ENCODE measurements around the gene CEP192. TPM values are rescaled to one million over a fixed set of nuclear protein-coding genes. Genes with fewer than 3 reads are reported as not detected.

Gene CEP192
- total and polyA plus RNA-seq, 2 of the 4 experiments (the other 2 are of a cell fraction): 17.2 to 29.0 TPM

GRCh38 chr18:12960395-12960794 is 30.8 kb upstream of the CEP192 start:
- BruUV-seq (replicated peaks): no TSS peak

More at GRCh38 chr18:12960395-12960794, 30.8 kb upstream of the CEP192 start:
- Histone ChIP-seq H3K27ac (ENCODE audit: insufficient read depth, low read length) (no peak overlapping the region), H4K91ac (ENCODE audit: insufficient read depth, low read depth, low read length) (no peak overlapping the region), H3K18ac (ENCODE audit: low read depth, low read length) (no peak overlapping the region), H2BK5ac (ENCODE audit: low read depth, low read length, poor library complexity, severe bottlenecking) (no peak overlapping the region), H3K9ac (ENCODE audit: low read depth, low read length) (no peak overlapping the region), H2AFZ (replicated peaks; ENCODE audit: low read length, poor library complexity) (no peak overlapping the region), H3K23ac (ENCODE audit: low read depth, low read length) (no peak overlapping the region), H3K9me3 (ENCODE audit: control insufficient read depth, insufficient read depth, low read length) (no peaks in the 10 kb centered on the region), H3K9me1 (ENCODE audit: insufficient read depth, low read length) (peaks cover 2% of the 10 kb centered on the region; the same call in 1 of the 2 replicates), H4K20me1 (ENCODE audit: insufficient read depth, low read length) (no peaks in the 10 kb centered on the region), H2BK15ac (ENCODE audit: low read depth, low read length) (no peak overlapping the region), H4K8ac (ENCODE audit: low read depth in 2 of 2, low read length in 2 of 2) (no peak overlapping the region), H3K36me3 (ENCODE audit: control insufficient read depth, insufficient read depth, low read length) (peaks cover 14% of the 10 kb centered on the region), H2BK20ac (ENCODE audit: low read depth, low read length) (no peak overlapping the region), H4K5ac (ENCODE audit: low read depth, low read length) (no peak overlapping the region), H3K4me3 (ENCODE audit: insufficient read depth, low read depth, low read length) (no peak overlapping the region), H3K56ac (ENCODE audit: extremely low read depth, insufficient read depth, low read length) (no peak overlapping the region), H3K4ac (ENCODE audit: low read depth, low read length) (no peak overlapping the region), H3K27me3 (ENCODE audit: control insufficient read depth, insufficient read depth, low read length) (no peaks in the 10 kb centered on the region), H2BK120ac (ENCODE audit: low read depth, low read length) (no peak overlapping the region), H2AK5ac (ENCODE audit: low read depth, low read length) (no peak overlapping the region), H3K79me1 (ENCODE audit: low read depth in 1 of 2, low read length in 2 of 2) (peaks cover 36 to 37% of the 10 kb centered on the region in 2 experiments), H3K4me1 (ENCODE audit: control insufficient read depth, insufficient read depth, low read length) (no peaks in the 10 kb centered on the region), H2AK9ac (replicated peaks; ENCODE audit: low read depth, low read length, poor library complexity) (no peak overlapping the region), H3K14ac (replicated peaks; ENCODE audit: low read depth, low read length) (no peak overlapping the region), H3K4me2 (ENCODE audit: low read depth, low read length) (no peak overlapping the region)
- ChIA-PET CTCF (no interaction called here), POLR2A (ENCODE audit: unreplicated experiment) (no interaction called here)
- in situ Hi-C loops (cut with MboI; ENCODE audit: low sequenced_read_pairs): no loop called here
- dilution Hi-C loops (cut with HindIII; ENCODE audit: low sequenced_read_pairs, unreplicated experiment): no loop called here
- intact Hi-C loops (cut with micrococcal nuclease): no loop called here
- no CpG with 5 or more reads among the region's 2 CpGs for WGBS, 2 experiments (ENCODE audit: extremely low coverage in 2 of 2, insufficient read length in 1 of 2)
- ATAC-seq (ENCODE audit: low read depth): no peak
- DNase-seq: no peak
- TF ChIP-seq, protein P1, sequence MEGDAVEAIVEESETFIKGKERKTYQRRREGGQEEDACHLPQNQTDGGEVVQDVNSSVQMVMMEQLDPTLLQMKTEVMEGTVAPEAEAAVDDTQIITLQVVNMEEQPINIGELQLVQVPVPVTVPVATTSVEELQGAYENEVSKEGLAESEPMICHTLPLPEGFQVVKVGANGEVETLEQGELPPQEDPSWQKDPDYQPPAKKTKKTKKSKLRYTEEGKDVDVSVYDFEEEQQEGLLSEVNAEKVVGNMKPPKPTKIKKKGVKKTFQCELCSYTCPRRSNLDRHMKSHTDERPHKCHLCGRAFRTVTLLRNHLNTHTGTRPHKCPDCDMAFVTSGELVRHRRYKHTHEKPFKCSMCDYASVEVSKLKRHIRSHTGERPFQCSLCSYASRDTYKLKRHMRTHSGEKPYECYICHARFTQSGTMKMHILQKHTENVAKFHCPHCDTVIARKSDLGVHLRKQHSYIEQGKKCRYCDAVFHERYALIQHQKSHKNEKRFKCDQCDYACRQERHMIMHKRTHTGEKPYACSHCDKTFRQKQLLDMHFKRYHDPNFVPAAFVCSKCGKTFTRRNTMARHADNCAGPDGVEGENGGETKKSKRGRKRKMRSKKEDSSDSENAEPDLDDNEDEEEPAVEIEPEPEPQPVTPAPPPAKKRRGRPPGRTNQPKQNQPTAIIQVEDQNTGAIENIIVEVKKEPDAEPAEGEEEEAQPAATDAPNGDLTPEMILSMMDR (conservative IDR thresholded peaks at IDR 0.05; ENCODE audit: low read depth, low read length): no peak
- TF ChIP-seq MAFK (IDR thresholded peaks at IDR 0.05; ENCODE audit: low read depth, low read length): no peak
- no peak for TF ChIP-seq CHD1 (IDR thresholded peaks at IDR 0.05; ENCODE audit: low read depth, low read length)
- TF ChIP-seq BHLHE40 (IDR thresholded peaks at IDR 0.05; ENCODE audit: low read depth, low read length): no peak
- TF ChIP-seq RFX5 (IDR thresholded peaks at IDR 0.05; ENCODE audit: low read depth, low read length): no peak
- TF ChIP-seq ELK1 (IDR thresholded peaks at IDR 0.05; ENCODE audit: borderline replicate concordance, low read depth, low read length): no peak
- TF ChIP-seq USF2 (IDR thresholded peaks at IDR 0.05; ENCODE audit: low read depth, low read length): no peak
- no peak for TF ChIP-seq SMC3 (IDR thresholded peaks at IDR 0.05; ENCODE audit: low read depth, low read length)
- TF ChIP-seq NFE2L2 (IDR thresholded peaks at IDR 0.05; ENCODE audit: low read depth, low read length): no peak
- no peak for TF ChIP-seq FOS (IDR thresholded peaks at IDR 0.05; ENCODE audit: low read depth, low read length)
- TF ChIP-seq RAD21 (IDR thresholded peaks at IDR 0.05; ENCODE audit: low read length): no peak
- TF ChIP-seq RCOR1 (IDR thresholded peaks at IDR 0.05; ENCODE audit: insufficient replicate concordance, low read length): no peak
- TF ChIP-seq MXI1 (IDR thresholded peaks at IDR 0.05; ENCODE audit: borderline replicate concordance, low read depth, low read length): no peak
- no peak for TF ChIP-seq POLR2A (IDR thresholded peaks at IDR 0.05; ENCODE audit: low read depth, low read length)
- no peak for TF ChIP-seq MAZ (IDR thresholded peaks at IDR 0.05; ENCODE audit: borderline replicate concordance, low read depth, low read length)
- TF ChIP-seq CEBPB (IDR thresholded peaks at IDR 0.05; ENCODE audit: low read depth, low read length): no peak

Measured in IMR-90 (cell line).